GM18511 (cell line): ENCODE data around the gene DPP7.

Source experiments
- ATAC-seq: cut with Tn5 transposase; IDR thresholded peaks from one replicate; pipeline ENCODE4 v1.9.1; 2021; ENCODE audit warnings: mild to moderate bottlenecking, moderate library complexity; ENCODE audit not compliant: unreplicated experiment

Gene DPP7

DNA sequence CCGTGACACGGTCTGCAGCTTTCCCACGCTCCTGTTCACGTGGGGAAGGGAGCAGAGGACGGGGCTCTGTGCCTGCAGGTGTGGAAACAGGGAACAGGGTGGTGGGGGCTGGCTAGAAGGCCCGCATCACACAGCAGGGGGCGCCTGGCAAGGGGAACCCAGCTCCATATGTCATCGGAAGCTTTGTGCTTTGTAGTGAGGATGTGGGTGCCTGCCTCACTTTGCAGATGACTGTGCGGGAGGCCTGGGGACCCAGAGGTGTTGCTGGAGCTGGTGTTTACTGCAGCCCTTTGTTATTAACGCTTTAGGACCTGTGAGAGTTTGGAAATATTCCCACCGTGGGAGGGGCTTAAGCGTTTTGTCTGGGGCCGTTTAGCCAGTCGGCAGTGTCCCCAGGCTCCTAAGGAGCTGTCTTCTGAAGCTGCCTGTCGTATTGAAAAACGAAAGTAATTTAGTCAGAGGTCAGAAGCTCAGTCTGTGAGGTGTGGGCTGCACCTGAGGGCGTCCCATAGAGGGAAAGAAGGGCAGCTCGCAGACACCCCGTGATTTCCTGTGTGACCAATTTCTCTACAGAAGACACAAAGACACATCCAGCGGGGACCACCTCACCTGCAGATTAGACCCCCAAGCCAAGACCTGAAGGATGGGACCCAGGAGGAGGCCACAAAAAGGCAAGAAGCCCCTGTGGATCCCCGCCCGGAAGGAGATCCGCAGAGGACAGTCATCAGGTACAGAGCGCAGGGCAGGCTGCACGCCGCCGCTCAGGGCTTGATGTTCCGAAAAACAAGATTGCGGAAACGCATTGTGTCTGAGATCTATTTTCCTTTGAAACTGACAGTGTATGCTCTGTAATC lies 18.6 kb downstream of the DPP7 start:
- ATAC-seq: peak; percentile 93

DNA sequence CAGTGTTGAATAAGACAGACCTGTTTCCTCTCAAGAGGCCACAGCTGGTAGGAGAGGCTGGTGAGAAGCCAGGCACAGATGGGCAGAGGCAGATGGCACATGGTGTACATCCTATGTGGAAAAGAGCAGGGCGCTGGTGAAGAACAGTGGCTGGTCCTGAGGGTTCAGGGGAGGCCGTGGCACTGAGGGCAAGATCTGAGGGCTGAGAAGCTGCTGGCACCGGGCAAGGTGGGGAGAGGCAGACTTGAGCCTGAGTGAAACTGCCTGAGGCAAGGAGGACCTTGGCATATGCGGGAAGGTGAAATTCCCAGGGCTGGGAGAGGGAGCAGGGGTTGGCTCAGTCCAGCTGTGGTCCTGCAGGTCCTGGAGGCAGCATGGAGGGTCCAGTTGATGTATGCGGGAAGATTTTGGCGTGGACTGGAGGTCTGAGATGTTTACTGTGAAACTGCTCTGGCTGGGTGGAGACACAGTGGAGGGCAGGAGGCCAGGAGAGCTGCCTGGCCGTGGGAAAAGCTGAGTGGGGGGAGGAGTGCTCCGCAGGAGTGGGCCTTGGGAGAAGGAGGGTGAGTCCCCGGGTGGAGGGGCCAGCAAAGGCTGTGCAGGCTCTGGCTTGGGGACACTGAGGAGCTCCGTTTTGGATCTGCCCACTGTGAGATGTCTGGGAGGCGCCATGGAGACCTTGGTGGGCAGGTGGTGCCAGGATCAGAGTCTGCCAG lies 25.1 kb downstream of the DPP7 start:
- no peak for ATAC-seq

DNA sequence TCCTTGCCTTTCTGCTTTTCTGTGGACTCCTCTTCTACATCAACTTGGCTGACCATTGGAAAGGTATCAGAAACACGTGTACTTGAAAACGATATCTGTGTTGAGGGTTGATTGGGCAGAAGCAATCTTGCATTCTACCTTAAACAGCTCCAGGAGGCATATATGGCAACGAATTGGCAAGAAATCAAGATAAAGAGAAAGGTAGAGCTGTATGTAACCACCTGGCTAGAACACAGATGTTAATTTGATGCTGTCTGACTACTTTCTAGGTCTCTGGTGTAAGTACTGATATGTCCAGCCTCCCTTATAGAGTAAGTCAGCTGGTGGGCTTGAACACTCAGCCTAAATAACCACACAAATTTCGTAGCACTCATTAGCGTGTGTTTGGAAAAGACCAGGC lies 26.4 kb downstream of the DPP7 start:
- no peak for ATAC-seq

DNA sequence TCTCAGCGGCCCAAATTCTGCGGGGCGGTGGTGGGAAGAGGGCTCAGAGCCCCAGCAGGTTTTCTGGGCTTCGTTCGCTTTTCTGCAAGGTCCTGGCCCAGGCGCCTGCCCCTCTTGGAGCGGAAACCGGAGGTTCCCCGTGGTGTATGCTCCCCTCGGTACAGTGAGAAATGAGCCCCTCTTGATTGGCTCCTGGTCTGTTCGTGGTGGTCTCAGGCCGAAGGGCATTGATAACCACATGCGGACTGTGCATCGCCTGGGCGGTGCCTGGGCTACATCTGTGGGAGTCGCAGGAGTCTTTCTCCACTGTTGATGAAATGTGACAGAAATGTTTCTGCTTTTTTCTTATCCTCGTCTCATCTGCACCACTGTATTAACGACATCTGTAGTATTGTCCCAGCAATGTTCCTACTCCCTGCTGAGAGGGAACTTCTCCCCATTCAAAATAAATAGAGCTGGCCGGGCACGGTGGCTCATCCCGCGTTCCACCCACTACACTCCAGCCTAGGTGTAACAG lies 27.1 kb downstream of the DPP7 start:
- no peak for ATAC-seq

DNA sequence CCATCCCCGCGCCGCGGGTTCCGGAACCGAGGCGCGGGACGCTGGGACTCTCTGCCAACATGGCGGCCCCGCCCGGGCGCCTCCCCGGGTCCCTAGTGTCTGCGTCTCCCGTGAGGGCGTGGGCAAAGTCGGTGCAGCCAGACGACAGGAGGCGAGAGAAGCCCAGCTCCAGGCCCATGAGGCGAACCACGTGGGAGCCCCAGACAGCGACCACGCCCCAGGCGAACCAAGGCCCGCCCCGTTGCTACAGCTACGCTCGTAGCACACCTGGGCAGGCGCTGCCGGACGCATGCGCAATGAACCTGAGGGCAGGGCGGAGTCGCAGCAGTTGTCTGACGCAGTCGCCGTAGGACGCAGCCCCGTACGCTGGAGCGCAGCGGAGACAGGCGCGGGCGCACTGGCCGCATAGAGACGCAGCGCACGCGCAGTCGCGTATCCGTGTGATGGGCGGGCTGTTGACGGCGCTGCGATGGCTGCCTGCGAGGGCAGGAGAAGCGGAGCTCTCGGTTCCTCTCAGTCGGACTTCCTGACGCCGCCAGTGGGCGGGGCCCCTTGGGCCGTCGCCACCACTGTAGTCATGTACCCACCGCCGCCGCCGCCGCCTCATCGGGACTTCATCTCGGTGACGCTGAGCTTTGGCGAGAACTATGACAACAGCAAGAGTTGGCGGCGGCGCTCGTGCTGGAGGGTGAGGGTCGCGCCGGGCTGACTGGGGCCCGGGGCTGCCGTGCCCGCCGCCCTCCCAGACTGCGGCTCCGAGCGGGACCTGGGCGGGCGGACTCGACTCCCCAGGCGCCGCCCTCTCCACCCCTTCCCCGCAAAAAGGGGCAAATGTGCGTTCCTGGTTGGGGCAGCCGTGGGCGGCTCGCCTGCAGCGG lies 27.8 kb downstream of the DPP7 start, which contains the start of gene MAN1B1:
MAN1B1 (plus strand) TSS at position 455 of the 878 bp plus-strand sequence; CDS start at position 470, 15 bp downstream.
- peak; percentile 84 for ATAC-seq

DNA sequence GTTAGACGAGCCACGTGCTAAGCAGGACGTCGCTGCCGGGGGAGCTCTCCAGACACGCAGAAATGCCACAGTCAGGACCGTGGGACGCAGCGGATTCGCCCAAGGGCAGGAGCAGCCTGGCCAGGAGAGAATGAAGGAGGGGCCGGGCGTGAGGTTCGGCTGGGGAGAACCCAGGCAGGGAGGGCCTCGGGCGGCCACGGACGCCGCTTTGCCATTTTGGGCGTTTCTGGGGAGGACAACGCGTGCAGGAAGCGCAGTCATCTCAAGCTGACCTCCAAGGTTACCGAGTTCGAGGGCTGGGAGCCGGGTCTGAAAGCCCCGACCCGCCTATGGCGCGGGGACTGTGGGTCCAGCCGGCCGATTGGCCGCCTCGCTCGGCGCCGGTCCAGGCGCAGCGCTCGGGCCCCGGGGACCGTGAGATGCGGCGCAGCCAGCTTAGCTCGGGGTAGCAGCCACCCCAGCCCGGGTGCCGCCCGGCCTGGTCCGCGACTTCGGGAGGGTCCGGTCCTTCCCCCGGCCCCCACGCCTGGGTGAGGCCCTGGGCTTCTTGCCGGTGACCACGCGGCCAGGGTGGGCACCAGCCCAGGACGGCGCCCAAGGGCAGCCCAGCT lies 28.5 kb downstream of the DPP7 start:
- ATAC-seq: no peak

DNA sequence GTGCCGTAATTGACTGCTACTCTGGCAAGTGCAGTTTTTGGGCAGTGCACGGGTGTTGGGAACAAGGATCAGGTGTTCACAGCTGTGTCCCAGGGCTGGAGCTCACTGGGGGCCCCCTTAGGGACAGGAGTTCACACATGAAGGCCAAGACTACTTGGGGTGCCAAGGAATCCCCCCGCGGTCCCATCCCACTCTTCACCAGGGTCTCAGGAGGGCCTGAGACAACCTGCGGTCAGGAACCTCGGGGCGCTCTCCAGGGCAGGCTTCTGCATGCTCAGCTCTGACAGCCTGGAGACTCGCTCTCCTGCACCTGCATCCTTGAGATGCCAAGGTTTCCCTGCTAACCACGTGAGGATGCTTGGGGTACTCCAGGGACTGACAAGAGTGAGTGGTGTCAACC lies 30.0 kb downstream of the DPP7 start:
- ATAC-seq: no peak

DNA sequence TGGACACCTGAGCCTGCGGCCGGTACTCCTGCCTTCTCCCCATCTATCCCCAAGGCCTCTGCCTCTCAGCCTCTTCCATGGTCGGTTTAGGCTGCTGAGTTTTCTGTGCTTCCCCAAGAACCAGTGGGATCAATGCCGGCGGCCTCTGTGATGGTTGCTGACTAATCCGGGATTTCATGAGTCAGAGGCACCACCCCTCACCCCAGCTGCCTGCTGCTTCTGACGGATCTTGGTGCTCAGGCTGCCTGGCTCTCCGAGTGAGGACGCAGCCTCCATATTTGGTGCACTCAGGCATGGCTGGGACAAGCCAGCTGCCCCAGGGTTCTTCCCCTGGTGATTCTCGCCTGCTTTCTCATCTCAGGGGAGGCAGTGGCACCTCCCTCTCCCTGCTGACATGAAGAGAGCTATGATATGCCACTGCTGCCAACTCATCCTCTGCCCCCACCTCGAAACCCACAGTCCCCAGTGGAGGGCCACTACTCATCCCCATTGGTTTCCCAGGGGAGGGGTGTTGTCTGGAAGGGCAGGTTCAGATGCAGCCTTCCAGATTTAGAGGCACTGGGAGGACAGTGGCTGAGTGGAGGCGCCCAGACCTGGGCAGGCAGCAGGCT lies 31.0 kb downstream of the DPP7 start:
- no peak for ATAC-seq

DNA sequence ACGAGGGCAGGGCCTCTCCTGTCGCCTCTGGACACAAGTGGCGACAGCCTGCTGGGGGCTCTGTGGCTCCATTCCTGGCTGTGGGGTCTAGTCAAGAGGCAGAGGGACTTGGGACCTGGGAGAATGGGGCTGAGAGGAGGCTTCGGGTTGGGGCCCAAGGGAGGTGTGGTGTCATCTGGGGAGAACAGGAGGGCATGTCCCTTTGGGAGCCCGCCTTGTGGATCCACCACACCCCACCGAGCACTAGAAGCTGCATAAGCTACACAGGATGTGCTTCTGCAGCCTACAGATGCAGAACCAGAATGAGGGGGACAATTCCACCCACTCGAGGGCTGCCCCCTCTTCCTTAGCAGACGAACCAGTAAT lies 31.6 kb downstream of the DPP7 start:
- no peak for ATAC-seq

DNA sequence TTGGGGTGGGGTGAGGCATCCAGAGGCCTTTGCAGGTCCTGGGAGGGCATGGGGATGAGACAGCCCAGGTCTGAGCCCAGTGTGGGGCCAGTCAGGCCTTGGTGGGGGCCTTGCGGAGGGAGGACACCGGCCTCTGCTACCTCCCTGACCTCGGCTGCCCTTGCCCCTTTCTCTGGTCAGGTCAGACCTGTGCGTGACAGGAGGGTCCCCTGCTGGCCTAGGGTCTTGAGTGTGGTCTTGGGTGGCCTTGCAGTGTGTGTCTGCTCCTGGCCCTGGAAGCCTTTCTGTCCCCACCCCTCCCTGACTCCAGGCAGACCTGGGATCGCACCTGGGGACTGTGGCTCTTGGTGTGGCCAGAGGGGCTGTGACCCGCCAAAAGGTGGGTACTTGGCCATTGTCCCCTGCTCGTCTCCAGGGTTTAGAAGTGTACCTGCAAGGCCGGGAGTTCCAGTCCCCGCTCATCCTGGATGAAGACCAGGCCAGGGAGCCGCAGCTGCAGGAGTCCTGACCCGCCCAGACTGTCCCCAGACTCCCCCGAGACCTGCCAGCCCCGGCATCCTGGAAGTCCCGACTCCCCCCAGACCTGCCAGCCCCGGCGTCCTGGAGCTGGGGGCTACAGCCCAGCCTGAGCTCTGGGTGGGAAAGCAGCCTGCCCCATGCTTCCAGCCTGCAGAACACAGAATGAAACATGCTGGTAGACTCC lies 32.2 kb downstream of the DPP7 start:
- no peak for ATAC-seq

DNA sequence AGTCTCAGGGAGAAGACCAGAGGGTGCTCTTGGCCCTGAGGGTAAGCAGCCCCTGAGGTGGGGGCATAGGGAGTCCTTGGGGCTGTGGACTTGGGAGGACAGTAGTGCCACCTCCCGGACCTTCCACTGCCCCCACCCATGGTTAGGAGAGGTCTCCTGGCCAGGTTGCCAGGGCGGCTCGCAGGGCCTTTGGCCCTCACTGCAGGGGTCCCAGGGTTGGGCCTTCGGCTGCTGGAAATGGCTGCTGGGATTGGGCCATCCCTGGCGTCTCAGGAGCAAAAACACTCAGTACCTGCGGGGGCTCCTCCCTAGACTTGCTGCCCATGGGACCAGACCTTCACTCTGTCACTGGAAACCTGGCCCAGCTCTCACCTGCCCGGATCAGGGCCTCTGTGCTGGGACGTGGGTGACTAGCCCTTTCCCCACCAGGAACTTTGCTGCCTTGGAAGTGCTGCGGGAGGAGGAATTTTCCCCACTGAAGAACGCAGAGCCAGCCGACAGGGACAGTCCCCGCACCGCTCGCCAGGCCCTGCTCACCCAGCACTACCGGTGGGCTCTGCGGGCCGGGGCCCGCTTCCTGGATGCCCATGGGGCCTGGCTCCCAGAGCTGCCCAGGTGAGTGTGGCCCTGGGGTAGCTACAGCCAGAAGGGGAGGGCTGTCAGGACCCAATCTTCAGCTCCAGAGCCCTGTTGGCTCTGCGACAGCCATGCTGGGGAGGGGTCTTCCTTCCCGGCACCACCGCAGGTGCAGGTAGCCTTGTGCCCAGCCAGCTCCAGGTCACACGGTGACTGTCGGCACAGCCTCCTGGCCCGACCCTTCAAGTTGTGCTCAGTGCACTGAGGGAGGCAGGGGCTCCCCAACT lies 34.0 kb downstream of the DPP7 start:
- ATAC-seq: no peak

DNA sequence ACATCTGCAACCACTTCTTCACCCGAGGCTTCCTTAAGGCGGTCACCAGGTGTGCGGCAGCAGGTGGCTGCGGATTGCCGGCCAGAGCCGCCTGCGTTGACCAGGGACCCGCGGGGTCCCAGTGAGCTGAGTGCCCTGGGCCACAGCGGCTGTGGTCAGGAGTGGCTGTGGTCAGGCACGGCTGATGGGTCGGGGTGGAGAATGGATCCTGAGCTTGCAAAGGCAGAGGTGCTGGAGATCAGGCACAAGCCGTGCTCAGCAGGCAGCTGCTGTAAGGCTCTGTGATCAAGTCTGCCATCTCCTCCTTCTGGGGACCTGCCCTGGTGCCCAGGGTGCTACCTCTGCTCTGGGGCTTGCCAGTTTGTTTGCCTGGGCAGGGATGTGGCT lies 35.1 kb downstream of the DPP7 start:
- no peak for ATAC-seq

DNA sequence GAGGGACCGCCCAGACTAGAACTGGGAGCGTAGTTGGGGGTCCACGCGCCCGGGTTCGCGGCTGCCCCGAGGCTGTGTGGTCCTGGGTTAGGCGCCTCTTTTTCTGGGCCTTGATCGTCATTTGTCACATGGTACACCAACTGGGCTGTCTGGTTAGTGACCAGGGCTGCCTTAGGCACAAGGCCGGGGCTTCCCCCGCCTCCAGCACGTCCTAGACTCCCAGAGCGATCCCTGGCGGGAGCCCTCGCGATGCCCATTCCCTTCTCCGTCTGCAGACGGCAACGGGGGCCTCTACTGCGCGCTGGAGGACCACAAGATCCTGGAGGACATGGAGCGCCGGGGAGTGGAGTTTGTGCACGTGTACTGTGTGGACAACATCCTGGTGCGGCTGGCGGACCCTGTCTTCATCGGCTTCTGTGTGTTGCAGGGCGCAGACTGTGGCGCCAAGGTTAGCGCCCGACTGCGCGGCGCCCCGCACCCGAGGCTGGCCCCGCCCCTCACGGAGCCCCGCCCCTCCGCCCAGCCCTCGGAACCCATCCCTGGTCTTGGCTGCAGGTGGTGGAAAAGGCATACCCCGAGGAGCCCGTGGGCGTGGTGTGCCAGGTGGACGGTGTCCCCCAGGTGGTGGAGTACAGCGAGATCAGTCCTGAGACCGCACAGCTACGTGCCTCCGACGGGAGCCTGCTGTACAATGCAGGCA lies 35.7 kb downstream of the DPP7 start:
- ATAC-seq: no peak

DNA sequence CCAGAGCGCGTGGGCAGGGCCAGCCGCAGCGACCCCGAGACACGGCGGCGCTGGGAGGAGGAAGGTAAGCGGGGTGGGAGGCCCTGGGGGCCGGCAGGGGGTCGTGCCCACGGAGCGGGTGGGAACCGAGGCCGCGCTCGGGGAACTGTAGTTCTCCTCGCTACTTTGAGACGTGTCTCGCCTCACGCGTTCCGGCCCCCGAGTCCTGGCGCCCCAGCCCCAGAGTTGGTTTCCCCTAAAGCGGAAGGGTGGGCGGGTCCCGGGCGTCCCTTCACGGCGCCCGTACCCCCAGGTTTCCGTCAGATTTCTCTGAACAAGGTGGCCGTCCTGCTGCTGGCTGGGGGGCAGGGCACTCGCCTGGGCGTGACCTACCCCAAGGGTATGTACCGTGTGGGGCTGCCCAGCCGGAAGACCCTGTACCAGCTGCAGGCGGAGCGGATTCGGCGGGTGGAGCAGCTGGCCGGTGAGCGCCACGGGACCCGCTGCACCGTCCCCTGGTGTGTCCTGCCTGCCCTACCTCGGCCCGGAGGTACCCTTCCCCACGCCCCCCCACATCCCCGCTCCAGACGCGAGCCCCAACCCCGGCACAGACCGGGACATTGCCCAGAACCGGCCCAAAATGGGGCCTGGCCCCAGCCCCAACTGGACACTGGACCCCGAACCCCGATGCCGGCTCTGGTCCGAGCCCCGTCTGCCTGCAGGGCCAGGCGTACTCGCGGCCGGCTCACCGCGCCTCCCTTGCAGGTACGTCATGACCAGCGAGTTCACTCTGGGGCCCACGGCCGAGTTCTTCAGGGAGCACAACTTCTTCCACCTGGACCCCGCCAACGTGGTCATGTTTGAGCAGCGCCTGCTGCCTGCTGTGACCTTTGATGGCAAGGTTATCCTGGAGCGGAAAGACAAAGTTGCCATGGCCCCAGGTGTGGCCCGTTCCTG lies 36.5 kb downstream of the DPP7 start:
- no peak for ATAC-seq

DNA sequence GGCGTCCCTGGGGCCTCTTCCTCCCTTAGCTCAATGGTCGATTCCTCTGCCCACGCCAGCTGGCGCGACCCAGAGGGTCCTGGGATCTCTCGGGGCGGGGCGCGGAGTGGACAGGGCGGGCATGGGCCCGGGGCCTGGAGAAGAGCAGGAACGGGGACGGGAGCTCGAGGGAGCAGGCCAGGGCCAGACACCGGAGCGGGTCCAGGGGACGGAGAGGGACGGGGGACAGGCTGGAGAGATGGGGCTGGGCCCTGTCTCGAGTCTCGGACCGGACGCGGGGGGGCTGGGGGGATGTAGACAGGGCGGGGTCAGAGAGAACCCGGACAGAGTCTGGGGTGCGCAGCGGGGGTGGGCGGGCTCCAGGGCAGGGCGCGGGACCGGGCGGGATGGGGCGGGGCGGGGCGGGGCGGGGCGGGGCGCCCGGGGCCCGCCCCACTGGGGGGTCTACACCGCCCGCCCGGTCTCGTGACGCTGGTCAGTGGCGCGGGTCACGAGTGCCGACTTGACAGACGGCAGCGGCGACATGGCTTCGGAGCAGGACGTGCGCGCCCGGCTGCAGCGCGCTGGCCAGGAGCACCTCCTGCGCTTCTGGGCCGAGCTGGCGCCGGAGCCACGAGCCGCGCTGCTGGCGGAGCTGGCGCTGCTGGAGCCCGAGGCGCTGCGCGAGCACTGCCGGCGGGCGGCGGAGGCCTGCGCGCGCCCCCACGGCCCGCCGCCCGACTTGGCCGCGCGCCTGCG lies 37.4 kb downstream of the DPP7 start, which contains the start of gene UAP1L1:
UAP1L1 (plus strand) TSS at position 508 of the 738 bp plus-strand sequence; CDS start at position 524, 16 bp downstream.
- ATAC-seq: no peak

DNA sequence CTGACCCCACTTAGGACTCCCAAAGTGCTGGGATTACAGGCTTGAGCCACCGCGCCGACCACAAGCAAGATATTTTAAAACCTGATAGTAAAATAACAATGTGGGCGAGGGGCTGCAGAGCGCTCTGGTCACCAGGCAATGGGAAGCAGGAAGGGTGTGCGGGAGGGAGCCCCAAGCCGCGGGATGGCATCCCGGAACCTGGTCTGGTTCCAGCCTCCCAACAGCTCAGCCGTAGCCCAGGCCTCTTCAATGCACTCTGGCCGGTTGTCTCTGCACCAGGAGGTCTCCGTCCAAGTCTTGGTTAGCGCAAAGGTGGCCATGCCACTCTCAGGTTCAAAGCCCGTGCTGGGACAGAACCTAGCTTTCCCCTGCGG lies 37.9 kb downstream of the DPP7 start:
- no peak for ATAC-seq
